ENCODE results near the gene VCL.

The VCL gene

GRCh38 chr10:74160013-74160412, 162.1 kb downstream of the VCL start:
- DNase-seq, result no peak

- DNase-seq, result no peak
Observed at GRCh38 chr10:74163319-74164068, 165.6 kb downstream of the VCL start.

- no peak for DNase-seq
Observed at GRCh38 chr10:74164716-74165529, 167.0 kb downstream of the VCL start.

- DNase-seq, result no peak
Observed at GRCh38 chr10:74165530-74165901, 167.6 kb downstream of the VCL start.

- no peak for DNase-seq
Observed at GRCh38 chr10:74167443-74167842, 169.5 kb downstream of the VCL start.
